GM21786 (cell line): ENCODE measurements around the gene LDAH.
A peak's percentile ranks its signal among the peaks of the same experiment; 100 is the strongest.

Experiments used
- ATAC-seq: cut with Tn5 transposase; IDR thresholded peaks from one replicate; pipeline ENCODE4 v1.9.1; 2021; ENCODE audit not compliant: unreplicated experiment

Gene LDAH

GRCh38 chr2:20669562-20670314, 153.2 kb downstream of the LDAH start:
- no peak for ATAC-seq

DNA sequence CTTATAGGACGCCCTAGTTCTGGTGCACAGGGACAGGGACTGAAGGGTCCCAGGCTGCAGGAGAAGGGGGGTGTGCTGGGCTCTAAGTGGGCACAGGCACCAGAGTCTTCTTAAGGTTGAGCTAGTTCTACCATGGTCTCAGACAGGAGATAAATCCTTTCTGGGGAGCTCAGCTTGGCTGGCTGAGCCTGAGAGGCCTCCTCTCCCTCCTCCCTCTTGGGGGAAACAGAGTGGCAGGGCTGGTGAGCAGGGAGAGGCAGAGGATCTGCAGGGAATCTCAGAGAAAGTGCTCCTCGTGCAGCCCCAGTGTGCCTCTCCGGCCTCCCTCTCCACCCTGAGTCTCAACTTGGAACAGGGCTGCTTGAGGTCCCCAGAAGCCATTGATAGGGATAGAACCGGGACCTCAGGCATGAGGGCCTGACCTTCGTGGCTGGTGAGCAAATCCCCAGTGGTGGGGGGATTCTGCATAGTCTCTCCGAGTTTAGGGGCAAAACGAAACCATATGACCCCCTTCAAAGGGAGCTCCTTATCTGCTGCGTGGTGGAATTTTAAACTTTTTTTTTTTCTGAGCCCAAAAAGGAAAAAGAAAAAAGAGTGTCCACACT, 153.9 kb downstream of the LDAH start:
- ATAC-seq: no peak

GRCh38 chr2:20668451-20668850, 154.4 kb downstream of the LDAH start:
- no peak for ATAC-seq

DNA sequence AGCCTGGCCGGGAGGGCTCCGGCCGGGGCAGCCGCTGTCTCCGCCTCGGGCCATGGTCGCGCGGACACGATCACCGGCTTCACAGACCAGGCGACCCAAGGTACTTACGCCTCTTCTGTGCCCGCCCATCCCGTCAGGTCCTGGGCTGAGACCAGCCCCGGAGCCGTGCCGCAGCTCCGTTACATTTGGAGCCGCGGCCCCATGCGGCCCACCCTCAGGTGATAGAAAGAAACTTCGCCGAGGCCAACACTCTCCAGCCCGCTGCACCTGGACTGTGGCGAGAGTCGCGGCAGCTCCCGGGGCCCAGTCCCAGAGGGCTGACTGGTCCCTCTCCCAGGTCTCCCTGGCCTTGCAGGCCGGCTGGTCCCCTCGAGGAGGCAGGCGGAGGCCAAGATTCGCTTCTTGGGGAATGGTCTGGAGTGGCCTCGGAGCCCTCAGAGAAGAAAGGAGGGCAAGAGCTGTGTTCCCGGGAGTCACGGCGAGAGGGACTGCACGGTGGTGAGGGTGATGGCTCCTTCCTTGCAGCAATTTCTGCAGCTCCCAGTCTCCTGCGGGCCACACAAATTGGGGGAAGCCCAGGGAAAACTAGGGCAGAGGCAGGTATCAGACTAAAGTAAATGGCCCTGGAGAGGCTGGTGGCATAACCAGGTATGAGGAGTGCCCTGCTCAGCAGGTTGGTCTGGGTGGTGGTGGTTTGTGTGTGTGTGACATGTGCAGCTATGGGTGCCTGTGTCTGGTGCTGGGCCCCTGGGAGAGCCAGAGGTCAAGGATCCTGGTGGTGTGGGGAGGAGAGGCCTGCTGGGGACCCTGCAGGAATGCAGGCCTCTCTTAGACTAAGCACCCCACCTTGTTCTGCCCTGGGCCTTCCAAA, 155.1 kb downstream of the LDAH start:
- no peak for ATAC-seq

DNA sequence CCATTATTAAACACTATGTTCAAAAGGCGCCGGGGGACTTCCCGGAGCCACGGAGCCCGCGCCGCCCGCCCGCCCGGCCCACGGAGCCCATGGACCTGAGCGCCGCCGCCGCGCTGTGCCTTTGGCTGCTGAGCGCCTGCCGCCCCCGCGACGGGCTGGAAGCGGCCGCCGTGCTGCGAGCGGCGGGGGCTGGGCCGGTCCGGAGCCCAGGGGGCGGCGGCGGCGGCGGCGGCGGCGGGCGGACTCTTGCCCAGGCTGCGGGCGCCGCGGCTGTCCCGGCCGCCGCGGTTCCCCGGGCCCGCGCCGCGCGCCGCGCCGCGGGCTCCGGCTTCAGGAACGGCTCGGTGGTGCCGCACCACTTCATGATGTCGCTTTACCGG, 155.8 kb downstream of the LDAH start:
- no peak for ATAC-seq

DNA sequence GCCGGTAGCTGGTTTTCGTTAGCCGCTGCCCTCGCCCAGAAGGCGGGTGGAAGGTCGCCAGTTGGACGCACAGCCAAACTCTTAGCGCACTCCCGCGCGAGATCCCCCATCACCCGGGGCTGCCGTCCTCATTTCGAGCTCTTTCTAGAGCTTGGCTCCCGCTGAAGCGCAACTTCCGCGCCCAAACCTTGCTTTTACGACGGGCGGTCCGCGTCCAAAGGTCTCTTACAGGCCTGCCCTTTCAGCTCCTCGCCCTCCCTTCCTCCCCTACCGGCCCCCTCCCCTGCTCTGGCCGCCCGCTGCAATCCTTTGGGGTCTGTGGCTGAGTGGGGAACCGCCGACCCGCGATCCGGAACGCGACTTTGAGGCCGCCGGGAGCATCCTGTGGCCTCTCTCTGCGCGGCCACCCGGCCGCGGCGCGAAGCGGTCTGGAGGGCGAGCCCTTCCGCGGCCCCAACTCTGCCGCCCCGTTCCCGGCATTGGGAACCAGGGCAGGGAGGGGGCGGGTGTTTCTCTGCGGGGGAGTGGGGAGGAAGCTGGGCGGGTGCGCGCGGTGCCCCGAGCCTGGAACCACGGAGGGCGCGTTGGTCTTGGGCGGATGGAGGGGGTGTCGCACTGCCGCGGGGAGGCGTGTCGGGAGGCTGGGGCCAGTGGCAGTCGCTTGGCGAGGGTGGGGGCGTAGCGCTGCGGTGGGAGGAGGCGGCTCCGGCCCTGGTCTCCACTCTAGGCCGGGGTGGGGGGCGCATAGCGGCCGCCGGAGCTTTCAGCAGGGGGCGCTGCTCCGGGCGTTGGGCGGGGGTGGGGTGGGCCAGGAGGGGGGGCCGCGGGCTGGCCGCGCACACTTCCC, 156.4 kb downstream of the LDAH start, which contains the start of gene GDF7:
TSS of gene GDF7 (plus strand) at position 841 of the 847 bp plus-strand sequence. CDS start 96 bp downstream, outside the sequence.
- ATAC-seq: no peak

GRCh38 chr2:20666005-20666303, 156.9 kb downstream of the LDAH start:
- ATAC-seq: no peak

GRCh38 chr2:20665243-20666004, 157.5 kb downstream of the LDAH start:
- no peak for ATAC-seq

GRCh38 chr2:20664431-20665242, 158.3 kb downstream of the LDAH start:
- ATAC-seq: no peak

GRCh38 chr2:20664071-20664390, 158.9 kb downstream of the LDAH start:
- no peak for ATAC-seq

GRCh38 chr2:20663196-20664070, 159.5 kb downstream of the LDAH start:
- no peak for ATAC-seq

GRCh38 chr2:20662308-20662937, 160.5 kb downstream of the LDAH start:
- ATAC-seq: no peak

GRCh38 chr2:20661421-20662307, 161.2 kb downstream of the LDAH start:
- peak; percentile 67 for ATAC-seq

DNA sequence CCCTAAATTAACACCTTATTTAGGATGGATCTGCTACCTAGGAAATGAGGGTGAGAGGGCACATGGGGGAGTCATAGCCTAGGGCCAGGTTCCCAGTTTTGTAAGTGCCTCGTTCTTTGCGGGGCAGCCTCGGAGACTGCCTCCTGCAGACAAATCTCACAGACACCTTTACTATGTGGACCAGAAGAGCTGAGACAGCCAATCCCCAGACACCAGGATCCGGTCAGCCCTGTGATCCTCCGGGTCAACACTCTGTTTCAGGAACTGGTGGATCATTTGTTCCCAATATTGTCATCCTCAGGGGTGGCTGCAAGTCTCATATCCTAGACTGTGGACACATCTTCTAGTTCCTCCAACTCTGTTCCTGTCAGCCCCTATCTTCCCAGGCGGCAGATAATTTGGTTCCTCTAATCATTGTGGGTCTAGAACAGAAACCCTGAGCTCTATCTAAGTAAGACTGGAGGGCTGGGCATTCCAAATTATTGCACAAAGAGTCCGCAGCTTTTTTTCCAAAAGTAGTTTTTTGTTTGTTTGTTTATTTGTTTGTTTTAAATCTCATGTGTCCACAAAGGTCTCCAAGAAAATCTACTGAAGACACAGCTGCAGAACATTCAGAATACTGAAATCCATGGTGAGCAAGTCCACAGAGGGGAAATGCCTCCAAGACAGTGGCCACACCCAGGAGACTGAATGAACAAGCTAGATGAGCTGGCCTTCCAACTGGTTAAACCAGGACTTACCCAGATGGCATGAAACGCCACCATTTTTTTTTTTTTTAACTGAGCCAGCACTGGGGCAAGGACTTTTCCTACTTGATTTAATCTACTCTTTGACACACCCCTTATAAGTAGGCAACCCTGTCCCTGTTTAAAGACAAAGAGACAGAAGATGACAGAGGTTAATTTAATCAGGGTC, 162.1 kb downstream of the LDAH start:
- no peak for ATAC-seq

DNA sequence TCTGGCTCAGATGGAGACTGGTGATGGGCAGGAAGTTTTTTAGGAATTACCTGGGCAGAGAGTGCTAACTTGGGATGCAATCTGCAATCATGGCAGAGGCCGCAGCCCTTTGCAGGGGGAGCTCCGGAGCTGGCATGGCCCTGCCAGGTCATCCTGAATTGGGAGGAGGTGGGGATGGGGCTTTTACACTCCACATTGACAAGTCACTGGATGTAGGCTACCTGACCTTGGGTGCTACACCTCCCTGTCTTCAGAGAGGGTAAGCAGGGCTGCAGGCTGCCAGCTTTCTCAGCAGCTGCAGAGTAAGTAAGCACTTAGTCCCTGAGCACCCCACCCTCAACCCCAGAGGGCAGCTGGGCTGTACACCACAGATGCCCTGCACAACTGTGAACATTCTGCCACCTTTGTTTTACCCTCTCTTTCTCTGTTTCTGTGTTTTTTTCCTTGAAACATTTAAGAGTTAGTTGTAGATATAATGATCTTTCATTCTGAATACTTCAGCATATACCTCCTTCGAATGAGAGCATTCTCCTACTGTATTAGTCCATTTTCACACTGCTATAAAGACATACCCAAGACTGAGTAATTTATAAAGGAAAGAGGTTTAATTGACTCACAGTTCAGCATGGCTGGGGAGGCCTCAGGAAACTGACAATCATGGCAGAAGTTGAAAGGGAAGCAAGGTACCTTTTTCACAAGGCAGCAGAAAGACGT, 165.2 kb downstream of the LDAH start:
- ATAC-seq: no peak
